ENCODE data around the gene AFF1.

The AFF1 gene

GRCh38 chr4:87045234-87045558 lies 110.4 kb downstream of the AFF1 start:
- TF ChIP-seq USF1 (IDR thresholded peaks at IDR 0.05): no peak
- no peak for TF ChIP-seq EGR1 (IDR thresholded peaks at IDR 0.05)
- no peak for TF ChIP-seq CEBPB (IDR thresholded peaks at IDR 0.05)
- TF ChIP-seq TCF12 (IDR thresholded peaks at IDR 0.05; ENCODE audit: low read depth): no peak
- no peak for TF ChIP-seq ZBTB7A (IDR thresholded peaks at IDR 0.05; ENCODE audit: low read depth)
- no peak for TF ChIP-seq TEAD4 (IDR thresholded peaks at IDR 0.05)
- TF ChIP-seq RAD21 (IDR thresholded peaks at IDR 0.05; ENCODE audit: low read depth): no peak
- no peak for TF ChIP-seq EP300 (IDR thresholded peaks at IDR 0.05; ENCODE audit: borderline replicate concordance)
- no peak for TF ChIP-seq MAX (IDR thresholded peaks at IDR 0.05)
- TF ChIP-seq NFIC (IDR thresholded peaks at IDR 0.05): no peak
- TF ChIP-seq FOXM1 (IDR thresholded peaks at IDR 0.05; ENCODE audit: borderline replicate concordance, low read depth): no peak
- no peak for TF ChIP-seq TAF1 (IDR thresholded peaks at IDR 0.05; ENCODE audit: low read depth)
- no peak for TF ChIP-seq REST (IDR thresholded peaks at IDR 0.05; ENCODE audit: low read depth)

GRCh38 chr4:87045659-87046058 lies 110.8 kb downstream of the AFF1 start:
- TF ChIP-seq USF1 (IDR thresholded peaks at IDR 0.05) (no peak), TCF12 (IDR thresholded peaks at IDR 0.05; ENCODE audit: low read depth) (no peak), NFIC (IDR thresholded peaks at IDR 0.05) (no peak), TEAD4 (IDR thresholded peaks at IDR 0.05) (no peak), RAD21 (IDR thresholded peaks at IDR 0.05; ENCODE audit: low read depth) (no peak)

GRCh38 chr4:87046121-87046551 lies 111.3 kb downstream of the AFF1 start:
- no peak for TF ChIP-seq EP300 (IDR thresholded peaks at IDR 0.05; ENCODE audit: borderline replicate concordance)
- TF ChIP-seq RAD21 (IDR thresholded peaks at IDR 0.05; ENCODE audit: low read depth): no peak
- no peak for TF ChIP-seq CREB1 (IDR thresholded peaks at IDR 0.05; ENCODE audit: low read depth)
- TF ChIP-seq REST (IDR thresholded peaks at IDR 0.05; ENCODE audit: low read depth): no peak
- no peak for TF ChIP-seq ZBTB7A (IDR thresholded peaks at IDR 0.05; ENCODE audit: low read depth)
- TF ChIP-seq TEAD4 (IDR thresholded peaks at IDR 0.05): no peak
- no peak for TF ChIP-seq TAF1 (IDR thresholded peaks at IDR 0.05; ENCODE audit: low read depth)
- no peak for TF ChIP-seq USF1 (IDR thresholded peaks at IDR 0.05)
- TF ChIP-seq NFIC (IDR thresholded peaks at IDR 0.05): no peak
- no peak for TF ChIP-seq YY1 (IDR thresholded peaks at IDR 0.05; ENCODE audit: low read depth)
- TF ChIP-seq MAX (IDR thresholded peaks at IDR 0.05): no peak
- no peak for TF ChIP-seq EGR1 (IDR thresholded peaks at IDR 0.05)
- TF ChIP-seq TCF12 (IDR thresholded peaks at IDR 0.05; ENCODE audit: low read depth): no peak
- TF ChIP-seq CEBPB (IDR thresholded peaks at IDR 0.05): no peak
- no peak for TF ChIP-seq FOXM1 (IDR thresholded peaks at IDR 0.05; ENCODE audit: borderline replicate concordance, low read depth)

GRCh38 chr4:87047281-87047798 lies 112.5 kb downstream of the AFF1 start:
- TF ChIP-seq ZBTB7A (IDR thresholded peaks at IDR 0.05; ENCODE audit: low read depth) (no peak), NFIC (IDR thresholded peaks at IDR 0.05) (no peak), TEAD4 (IDR thresholded peaks at IDR 0.05) (no peak), MAX (IDR thresholded peaks at IDR 0.05) (no peak), REST (IDR thresholded peaks at IDR 0.05; ENCODE audit: low read depth) (no peak), CEBPB (IDR thresholded peaks at IDR 0.05) (no peak), FOXM1 (IDR thresholded peaks at IDR 0.05; ENCODE audit: borderline replicate concordance, low read depth) (no peak), CREB1 (IDR thresholded peaks at IDR 0.05; ENCODE audit: low read depth) (no peak), RAD21 (IDR thresholded peaks at IDR 0.05; ENCODE audit: low read depth) (no peak), USF1 (IDR thresholded peaks at IDR 0.05) (no peak), TAF1 (IDR thresholded peaks at IDR 0.05; ENCODE audit: low read depth) (no peak), TCF12 (IDR thresholded peaks at IDR 0.05; ENCODE audit: low read depth) (no peak), EP300 (IDR thresholded peaks at IDR 0.05; ENCODE audit: borderline replicate concordance) (no peak)
